Coronary artery (tissue), 2 donors: ENCODE measurements around the gene CFAP69.
"Not testable (repeated sequence)": the region's sequence is repeated elsewhere in the genome, so short reads cannot be mapped to it uniquely, and the experiment has no call there.

Source experiments
- DNase-seq: peaks from one replicate; pipeline ENCODE4 v3.0.0-alpha.2; 2017; ENCODE audit warnings: low spot score
- H3K27ac ChIP-seq, 2 donors: fragments of 200-600 bp; sonication (generic); one replicate each; pipeline ENCODE4 v1.5.1; 2016 to 2019
- H3K4me3 ChIP-seq: fragments of 200-600 bp; sonication (generic); 2 replicates; pipeline ENCODE4 v1.5.1; 2016; ENCODE audit warnings: mild to moderate bottlenecking, moderate library complexity
- TF ChIP-seq, protein P1 (sequence below): fragments of 200-600 bp; sonication (generic); IDR thresholded peaks from one replicate; pipeline ENCODE4 v1.5.1; 2019; ENCODE audit warnings: antibody characterized with exemption

The CFAP69 gene

DNA sequence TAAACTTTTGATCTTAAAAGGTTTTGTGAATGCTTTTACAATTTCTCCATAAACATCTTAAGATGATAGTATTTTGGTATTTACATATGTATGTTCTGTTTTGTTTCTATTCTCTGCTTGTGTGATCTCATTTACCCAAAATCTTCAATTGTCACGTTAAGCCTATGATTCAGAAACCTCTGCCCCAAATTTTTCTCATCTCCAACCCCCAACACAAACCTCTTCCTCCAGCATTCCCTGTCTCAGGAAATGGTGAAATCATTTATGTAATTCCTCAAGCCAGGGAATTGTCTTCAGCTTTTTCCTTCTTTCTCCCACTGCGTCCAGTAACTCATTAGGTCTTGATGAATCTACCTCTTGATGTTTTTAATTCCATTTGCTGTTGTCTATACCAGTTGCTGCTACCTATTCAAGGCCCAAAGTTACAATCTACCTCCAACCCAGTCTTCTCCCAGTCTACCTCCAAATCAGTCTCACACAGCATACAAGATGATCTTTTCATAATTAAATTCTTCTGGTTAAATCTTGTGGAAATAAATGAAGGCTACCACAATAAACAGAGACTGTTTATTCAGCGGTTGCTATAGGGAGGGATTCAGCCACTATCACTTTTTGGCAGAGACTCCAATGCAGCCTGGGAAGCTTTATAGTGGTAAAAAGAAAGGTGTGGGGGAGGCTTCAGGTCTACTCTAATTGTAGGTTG, 5.8 kb downstream of the CFAP69 start:
- TF ChIP-seq, protein P1, sequence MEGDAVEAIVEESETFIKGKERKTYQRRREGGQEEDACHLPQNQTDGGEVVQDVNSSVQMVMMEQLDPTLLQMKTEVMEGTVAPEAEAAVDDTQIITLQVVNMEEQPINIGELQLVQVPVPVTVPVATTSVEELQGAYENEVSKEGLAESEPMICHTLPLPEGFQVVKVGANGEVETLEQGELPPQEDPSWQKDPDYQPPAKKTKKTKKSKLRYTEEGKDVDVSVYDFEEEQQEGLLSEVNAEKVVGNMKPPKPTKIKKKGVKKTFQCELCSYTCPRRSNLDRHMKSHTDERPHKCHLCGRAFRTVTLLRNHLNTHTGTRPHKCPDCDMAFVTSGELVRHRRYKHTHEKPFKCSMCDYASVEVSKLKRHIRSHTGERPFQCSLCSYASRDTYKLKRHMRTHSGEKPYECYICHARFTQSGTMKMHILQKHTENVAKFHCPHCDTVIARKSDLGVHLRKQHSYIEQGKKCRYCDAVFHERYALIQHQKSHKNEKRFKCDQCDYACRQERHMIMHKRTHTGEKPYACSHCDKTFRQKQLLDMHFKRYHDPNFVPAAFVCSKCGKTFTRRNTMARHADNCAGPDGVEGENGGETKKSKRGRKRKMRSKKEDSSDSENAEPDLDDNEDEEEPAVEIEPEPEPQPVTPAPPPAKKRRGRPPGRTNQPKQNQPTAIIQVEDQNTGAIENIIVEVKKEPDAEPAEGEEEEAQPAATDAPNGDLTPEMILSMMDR, result no peak
- H3K27ac ChIP-seq, result peak overlapping the region in 1 of 2 donors; percentile 64
- H3K4me3 ChIP-seq, result no peak overlapping the region

GRCh38 chr7:90251304-90251635, 6.3 kb downstream of the CFAP69 start:
- peak overlapping the region in 1 of 2 donors; percentile 64 for H3K27ac ChIP-seq
- TF ChIP-seq, protein P1, result no peak
- no peak overlapping the region for H3K4me3 ChIP-seq
- no peak for DNase-seq

More for the DNA sequence above, 5.8 kb downstream of the CFAP69 start:
- no peak for DNase-seq

DNA sequence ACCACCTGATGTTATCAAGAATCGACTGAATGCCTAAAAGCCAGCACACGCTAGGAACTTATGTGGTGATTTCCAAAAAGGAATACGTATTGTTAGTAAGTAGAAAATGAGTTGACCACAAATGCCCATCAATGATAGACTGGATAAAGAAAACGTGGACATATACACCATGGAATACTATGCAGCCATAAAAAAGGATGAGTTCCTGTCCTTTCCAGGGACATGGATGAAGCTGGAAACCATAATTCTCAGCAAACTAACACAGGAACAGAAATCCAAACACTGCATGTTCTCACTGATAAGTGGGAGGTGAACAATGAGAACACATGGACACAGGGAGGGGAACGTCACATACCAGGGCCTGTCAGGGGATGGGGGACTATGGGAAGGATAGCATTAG, 11.0 kb downstream of the CFAP69 start:
- not testable (repeated sequence) for DNase-seq, H3K4me3 ChIP-seq, H3K27ac ChIP-seq

DNA sequence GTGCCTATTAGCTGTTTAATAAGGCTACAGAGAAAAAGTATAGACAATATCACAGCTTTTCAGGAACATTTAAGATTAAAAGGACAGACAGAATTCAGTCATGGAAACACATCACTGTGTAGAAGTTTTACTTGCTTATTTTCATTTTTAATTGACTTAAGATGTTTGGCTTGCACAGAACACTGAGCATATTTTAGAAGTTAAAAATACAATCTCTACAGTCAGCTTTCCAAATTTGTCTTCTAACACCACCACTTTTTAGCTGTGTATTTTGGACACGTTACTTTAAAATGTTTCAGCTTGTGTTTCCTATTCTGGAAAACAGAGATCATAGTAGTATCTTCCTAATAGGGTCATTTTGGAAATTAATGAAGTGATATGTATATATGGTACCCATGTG, 11.8 kb downstream of the CFAP69 start:
- DNase-seq, result no peak
- H3K27ac ChIP-seq, result peak overlapping the region in 1 of 2 donors; percentile 3
- no peak overlapping the region for H3K4me3 ChIP-seq
- TF ChIP-seq, protein P1, result no peak

DNA sequence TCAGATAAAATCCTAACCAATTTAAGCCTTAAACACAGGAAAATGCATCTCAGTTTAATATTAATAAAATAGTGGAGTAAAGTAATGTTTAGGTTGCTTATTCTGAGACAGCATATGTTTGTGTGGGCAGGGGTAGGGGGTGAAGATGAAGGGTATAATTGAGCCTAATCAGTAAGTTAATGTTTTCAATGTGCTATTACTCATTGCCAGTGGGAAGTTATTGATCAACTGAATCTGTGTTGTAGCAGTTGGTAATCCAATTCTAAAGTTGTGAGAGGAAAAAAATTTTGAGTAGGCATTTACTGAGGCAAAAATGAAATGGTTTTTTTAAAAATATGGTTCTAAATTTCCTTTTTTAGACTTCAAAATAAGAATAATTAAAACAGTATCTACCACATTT, 16.5 kb downstream of the CFAP69 start:
- no peak for DNase-seq
- Histone ChIP-seq H3K4me3 (no peak overlapping the region), H3K27ac (no peak overlapping the region)
- TF ChIP-seq, protein P1, result no peak

- DNase-seq, result no peak
Observed at GRCh38 chr7:90262438-90262837, 17.5 kb downstream of the CFAP69 start.

DNA sequence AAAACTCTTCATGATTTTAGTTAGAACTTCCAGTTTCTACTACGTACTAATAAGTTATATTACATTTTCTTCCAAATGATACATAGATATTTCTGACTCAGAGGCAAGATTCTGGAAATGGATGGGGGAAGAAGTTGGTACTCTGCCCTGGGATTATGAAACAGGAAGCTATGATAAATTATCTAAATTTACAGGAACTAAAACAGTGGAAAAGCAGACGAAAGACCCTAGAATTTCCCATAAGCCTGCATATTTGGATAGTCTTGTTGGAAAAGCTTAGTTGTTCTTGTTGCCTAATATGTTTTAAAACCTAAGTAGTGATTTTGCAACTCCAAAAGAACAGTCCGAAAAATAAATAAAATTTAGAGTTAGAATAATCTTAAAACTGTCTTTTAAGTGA, 21.8 kb downstream of the CFAP69 start:
- H3K4me3 ChIP-seq, result peak overlapping the region; percentile 38
- H3K27ac ChIP-seq, result peak overlapping the region; percentile 6 to 71
- DNase-seq, result no peak
- TF ChIP-seq, protein P1, result no peak

More at GRCh38 chr7:90262438-90262837, 17.5 kb downstream of the CFAP69 start:
- Histone ChIP-seq H3K27ac (no peak overlapping the region), H3K4me3 (no peak overlapping the region)
- TF ChIP-seq, protein P1, result peak; percentile 22
